Measurements from ENCODE around the gene RETREG2.

GRCh38 chr2:219186754-219187456, 8.8 kb downstream of the RETREG2 start:
- TF ChIP-seq POLR2A (IDR thresholded peaks at IDR 0.05) (no peak), CTCF (IDR thresholded peaks at IDR 0.05) (no peak)

Measured in body of pancreas (tissue), 4 donors.